ENCODE results near the gene PSTK. TPM values are rescaled to one million over a fixed set of nuclear protein-coding genes. Genes with fewer than 3 reads are reported as not detected.

PSTK gene
- polyA plus RNA-seq, 1 donor from 2014 or later = 21.0 TPM

- H3K27me3 ChIP-seq (ENCODE audit: insufficient read depth, low read depth, low read length) = no peaks in the 10 kb centered on the region
- H3F3A ChIP-seq (ENCODE audit: insufficient read depth, low read length, poor library complexity, severe bottlenecking) = no peaks in the 10 kb centered on the region
- H3K9ac ChIP-seq (ENCODE audit: low read length) = no peak overlapping the region
- H4K20me1 ChIP-seq (ENCODE audit: insufficient read depth) = no peaks in the 10 kb centered on the region
- H3K4me3 ChIP-seq (ENCODE audit: low read length) = no peak overlapping the region
- no peak overlapping the region for H3K4me2 ChIP-seq (ENCODE audit: low read length)
- no peaks in the 10 kb centered on the region for H3K79me2 ChIP-seq (replicated peaks; ENCODE audit: insufficient read depth, low read length)
- H3K9me3 ChIP-seq (ENCODE audit: low read length) = peaks cover 3% of the 10 kb centered on the region
- no peak overlapping the region for H2AFZ ChIP-seq (ENCODE audit: low read depth, low read length)
- no peaks in the 10 kb centered on the region for H3K36me3 ChIP-seq (ENCODE audit: insufficient read depth, low read length)
- no peaks in the 10 kb centered on the region for H3K9me2 ChIP-seq (ENCODE audit: insufficient read depth, low read length)
- no peak overlapping the region for H3K27ac ChIP-seq (ENCODE audit: low read length)
- TF ChIP-seq SMC3 (conservative IDR thresholded peaks at IDR 0.05; ENCODE audit: poor library complexity) (no peak), EZH2 (IDR thresholded peaks at IDR 0.05; ENCODE audit: borderline replicate concordance, insufficient read depth, low read length, poor library complexity, severe bottlenecking) (no peak), TAF1 (IDR thresholded peaks at IDR 0.05; ENCODE audit: low read depth) (no peak), MXI1 (conservative IDR thresholded peaks at IDR 0.05; ENCODE audit: poor library complexity, severe bottlenecking) (no peak), EP300 (conservative IDR thresholded peaks at IDR 0.05; ENCODE audit: poor library complexity, severe bottlenecking) (no peak), POLR2AphosphoS5 (IDR thresholded peaks at IDR 0.05) (no peak), RAD21 (conservative IDR thresholded peaks at IDR 0.05) (no peak)
- TF ChIP-seq, protein P1, sequence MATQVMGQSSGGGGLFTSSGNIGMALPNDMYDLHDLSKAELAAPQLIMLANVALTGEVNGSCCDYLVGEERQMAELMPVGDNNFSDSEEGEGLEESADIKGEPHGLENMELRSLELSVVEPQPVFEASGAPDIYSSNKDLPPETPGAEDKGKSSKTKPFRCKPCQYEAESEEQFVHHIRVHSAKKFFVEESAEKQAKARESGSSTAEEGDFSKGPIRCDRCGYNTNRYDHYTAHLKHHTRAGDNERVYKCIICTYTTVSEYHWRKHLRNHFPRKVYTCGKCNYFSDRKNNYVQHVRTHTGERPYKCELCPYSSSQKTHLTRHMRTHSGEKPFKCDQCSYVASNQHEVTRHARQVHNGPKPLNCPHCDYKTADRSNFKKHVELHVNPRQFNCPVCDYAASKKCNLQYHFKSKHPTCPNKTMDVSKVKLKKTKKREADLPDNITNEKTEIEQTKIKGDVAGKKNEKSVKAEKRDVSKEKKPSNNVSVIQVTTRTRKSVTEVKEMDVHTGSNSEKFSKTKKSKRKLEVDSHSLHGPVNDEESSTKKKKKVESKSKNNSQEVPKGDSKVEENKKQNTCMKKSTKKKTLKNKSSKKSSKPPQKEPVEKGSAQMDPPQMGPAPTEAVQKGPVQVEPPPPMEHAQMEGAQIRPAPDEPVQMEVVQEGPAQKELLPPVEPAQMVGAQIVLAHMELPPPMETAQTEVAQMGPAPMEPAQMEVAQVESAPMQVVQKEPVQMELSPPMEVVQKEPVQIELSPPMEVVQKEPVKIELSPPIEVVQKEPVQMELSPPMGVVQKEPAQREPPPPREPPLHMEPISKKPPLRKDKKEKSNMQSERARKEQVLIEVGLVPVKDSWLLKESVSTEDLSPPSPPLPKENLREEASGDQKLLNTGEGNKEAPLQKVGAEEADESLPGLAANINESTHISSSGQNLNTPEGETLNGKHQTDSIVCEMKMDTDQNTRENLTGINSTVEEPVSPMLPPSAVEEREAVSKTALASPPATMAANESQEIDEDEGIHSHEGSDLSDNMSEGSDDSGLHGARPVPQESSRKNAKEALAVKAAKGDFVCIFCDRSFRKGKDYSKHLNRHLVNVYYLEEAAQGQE (IDR thresholded peaks at IDR 0.05; ENCODE audit: borderline replicate concordance) = no peak
- TF ChIP-seq, protein P2, sequence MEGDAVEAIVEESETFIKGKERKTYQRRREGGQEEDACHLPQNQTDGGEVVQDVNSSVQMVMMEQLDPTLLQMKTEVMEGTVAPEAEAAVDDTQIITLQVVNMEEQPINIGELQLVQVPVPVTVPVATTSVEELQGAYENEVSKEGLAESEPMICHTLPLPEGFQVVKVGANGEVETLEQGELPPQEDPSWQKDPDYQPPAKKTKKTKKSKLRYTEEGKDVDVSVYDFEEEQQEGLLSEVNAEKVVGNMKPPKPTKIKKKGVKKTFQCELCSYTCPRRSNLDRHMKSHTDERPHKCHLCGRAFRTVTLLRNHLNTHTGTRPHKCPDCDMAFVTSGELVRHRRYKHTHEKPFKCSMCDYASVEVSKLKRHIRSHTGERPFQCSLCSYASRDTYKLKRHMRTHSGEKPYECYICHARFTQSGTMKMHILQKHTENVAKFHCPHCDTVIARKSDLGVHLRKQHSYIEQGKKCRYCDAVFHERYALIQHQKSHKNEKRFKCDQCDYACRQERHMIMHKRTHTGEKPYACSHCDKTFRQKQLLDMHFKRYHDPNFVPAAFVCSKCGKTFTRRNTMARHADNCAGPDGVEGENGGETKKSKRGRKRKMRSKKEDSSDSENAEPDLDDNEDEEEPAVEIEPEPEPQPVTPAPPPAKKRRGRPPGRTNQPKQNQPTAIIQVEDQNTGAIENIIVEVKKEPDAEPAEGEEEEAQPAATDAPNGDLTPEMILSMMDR (IDR thresholded peaks at IDR 0.05; ENCODE audit: poor library complexity, severe bottlenecking) = no peak
Measured at GRCh38 chr10:122968698-122969097, 11.5 kb upstream of the PSTK start.

GRCh38 chr10:122974023-122974422 is 6.2 kb upstream of the PSTK start:
- Histone ChIP-seq H3F3A (ENCODE audit: insufficient read depth, low read length, poor library complexity, severe bottlenecking) (no peaks in the 10 kb centered on the region), H3K27me3 (ENCODE audit: insufficient read depth, low read depth, low read length) (no peaks in the 10 kb centered on the region), H3K4me2 (ENCODE audit: low read length) (no peak overlapping the region), H3K9me3 (ENCODE audit: low read length) (no peaks in the 10 kb centered on the region), H3K9ac (ENCODE audit: low read length) (no peak overlapping the region), H2AFZ (ENCODE audit: low read depth, low read length) (no peak overlapping the region), H3K27ac (ENCODE audit: low read length) (no peak overlapping the region), H3K79me2 (replicated peaks; ENCODE audit: insufficient read depth, low read length) (no peaks in the 10 kb centered on the region), H3K9me2 (ENCODE audit: insufficient read depth, low read length) (no peaks in the 10 kb centered on the region), H4K20me1 (ENCODE audit: insufficient read depth) (no peaks in the 10 kb centered on the region), H3K4me3 (ENCODE audit: low read length) (no peak overlapping the region), H3K36me3 (ENCODE audit: insufficient read depth, low read length) (no peaks in the 10 kb centered on the region)
- TF ChIP-seq POLR2AphosphoS5 (IDR thresholded peaks at IDR 0.05) = no peak
- no peak for TF ChIP-seq TAF1 (IDR thresholded peaks at IDR 0.05; ENCODE audit: low read depth)
- no peak for TF ChIP-seq EZH2 (IDR thresholded peaks at IDR 0.05; ENCODE audit: borderline replicate concordance, insufficient read depth, low read length, poor library complexity, severe bottlenecking)
- TF ChIP-seq, protein P1 (IDR thresholded peaks at IDR 0.05; ENCODE audit: borderline replicate concordance) = no peak

Data from neural cell (in vitro differentiated cells).